NOMO-1 treated with DMSO at 0.1 percent for 48 hours (cell line): ENCODE results near the gene MTRR.

ENCODE experiments used
- DNase-seq: peaks from one replicate; lab custom pipeline; 2025; ENCODE audit not compliant: unreplicated experiment; lab: John Stamatoyannopoulos, UW

MTRR gene

GRCh38 chr5:7856855-7857254 lies 12.1 kb upstream of the MTRR start:
- peak; percentile 63 for DNase-seq

DNA sequence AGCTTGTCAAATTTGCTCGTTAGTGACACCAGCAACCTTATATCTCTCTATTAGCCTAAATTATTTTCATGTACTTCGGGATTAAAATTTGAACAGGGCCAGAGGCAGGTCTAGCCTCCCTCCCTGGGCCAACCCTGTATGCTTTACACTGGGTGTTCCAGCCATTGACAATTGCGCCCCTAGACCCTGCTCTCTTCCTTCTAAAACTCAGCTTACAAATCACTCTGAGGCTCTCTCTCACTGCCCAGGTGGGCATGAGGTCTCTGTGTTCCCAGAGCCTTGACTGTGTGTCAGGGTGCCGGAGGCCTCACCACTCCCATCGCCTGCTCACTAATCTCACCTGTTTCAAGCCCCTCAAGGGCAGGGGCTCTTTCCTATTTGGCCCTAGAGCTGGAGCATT lies 11.6 kb upstream of the MTRR start:
- DNase-seq, result no peak

DNA sequence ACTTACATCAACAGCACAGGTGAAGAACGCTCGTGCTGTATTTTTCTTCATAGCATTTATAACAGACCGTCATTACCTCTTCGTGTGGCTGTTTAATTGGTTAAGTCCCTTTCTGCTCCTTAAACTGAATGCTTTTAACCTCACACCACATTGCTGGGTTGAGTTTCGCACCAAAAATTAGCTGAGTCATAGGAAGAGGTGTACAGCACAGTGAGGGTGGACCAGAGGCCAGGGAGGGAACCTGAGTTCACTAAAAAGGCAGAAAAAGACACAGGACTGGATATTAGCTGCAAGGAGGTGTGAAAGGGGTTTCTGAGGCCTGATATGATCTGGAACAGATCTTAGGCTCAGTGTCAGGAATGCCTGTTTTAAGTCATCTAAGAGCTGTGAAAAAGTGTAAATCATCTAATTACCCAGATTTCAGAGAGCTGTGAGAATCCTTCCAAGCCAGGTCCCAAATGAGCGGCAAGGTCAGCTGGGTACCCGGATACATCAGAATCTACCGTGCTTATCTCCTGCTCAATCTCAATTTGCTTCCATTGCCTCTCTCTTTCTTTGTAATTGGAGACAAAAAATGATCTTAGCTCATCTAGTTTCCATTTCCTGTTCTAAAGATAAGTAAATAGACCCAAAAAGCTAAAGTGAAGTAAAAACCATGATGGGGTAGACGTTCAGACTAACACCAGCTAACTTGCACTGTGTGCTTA lies 10.9 kb upstream of the MTRR start:
- no peak for DNase-seq

GRCh38 chr5:7866196-7866595 lies 2.8 kb upstream of the MTRR start:
- no peak for DNase-seq

DNA sequence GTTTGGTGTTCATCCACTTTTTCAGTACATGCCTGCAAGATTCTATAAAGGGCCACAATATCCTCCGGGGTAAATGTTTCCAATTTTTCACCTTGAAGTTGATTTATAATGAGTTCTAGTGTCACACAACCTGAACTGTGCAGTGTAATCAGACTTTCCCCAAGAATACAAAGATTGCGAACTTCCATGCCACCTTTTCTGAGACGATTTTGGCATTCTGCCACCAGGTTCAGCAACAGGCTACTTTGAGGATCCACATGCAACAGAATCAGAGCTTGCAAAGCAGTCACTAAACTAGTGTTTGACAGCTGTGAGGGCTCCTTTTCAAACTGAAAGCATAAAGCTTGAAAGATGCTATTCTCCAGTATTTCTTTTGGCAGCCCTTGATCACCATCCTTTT lies 1.7 kb upstream of the MTRR start:
- DNase-seq, result no peak

DNA sequence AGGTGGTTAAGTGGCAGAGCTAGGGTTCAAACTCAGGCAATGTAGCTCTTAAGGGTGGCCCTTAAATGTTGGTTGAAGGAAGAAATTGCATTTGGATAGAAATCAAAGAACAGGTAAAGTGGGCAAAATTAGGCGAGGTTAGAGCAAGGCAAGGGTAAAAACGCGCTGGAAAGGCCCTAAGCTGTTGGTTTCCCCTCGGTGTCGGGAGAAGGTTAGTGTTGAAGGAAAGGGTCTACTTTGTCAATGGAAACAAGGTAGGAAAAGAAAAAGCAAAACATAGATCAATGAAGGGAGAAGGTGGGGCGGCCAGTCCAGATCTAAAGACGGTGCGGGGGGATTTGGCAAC lies 548 bp upstream of the MTRR start:
- peak; percentile 35 for DNase-seq

DNA sequence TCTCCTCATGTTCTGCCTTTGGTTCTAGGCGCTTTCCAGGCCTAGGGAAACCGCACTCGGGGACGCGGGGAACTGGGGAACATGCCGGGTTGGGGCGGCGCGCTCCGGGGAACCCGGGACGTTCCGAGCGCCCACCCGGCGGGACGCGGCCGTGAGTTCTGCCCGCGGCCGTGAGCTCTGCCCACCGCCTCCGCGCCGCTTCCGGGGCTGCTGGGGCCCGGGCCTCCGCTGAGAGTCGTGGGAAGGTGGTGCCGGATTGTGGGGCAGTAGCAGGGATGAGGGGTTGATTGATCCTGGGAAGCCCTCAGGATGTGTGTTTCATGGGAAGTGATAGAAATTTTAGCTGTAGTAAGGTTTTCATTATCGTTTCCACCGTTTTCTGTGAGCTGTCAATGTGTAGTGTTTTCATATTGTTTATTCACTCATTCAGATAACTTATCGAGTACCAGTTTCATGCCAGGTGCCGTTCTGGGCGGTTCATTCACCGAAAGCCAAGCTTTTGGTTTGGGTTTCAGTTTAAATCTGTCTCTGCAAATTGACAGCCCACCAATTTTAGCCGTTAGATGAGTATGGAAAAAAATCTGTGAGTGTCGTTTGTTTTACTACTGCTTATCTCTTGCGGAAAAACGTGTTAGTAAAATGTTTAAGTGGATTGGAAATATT lies 657 bp downstream of the MTRR start:
- no peak for DNase-seq

DNA sequence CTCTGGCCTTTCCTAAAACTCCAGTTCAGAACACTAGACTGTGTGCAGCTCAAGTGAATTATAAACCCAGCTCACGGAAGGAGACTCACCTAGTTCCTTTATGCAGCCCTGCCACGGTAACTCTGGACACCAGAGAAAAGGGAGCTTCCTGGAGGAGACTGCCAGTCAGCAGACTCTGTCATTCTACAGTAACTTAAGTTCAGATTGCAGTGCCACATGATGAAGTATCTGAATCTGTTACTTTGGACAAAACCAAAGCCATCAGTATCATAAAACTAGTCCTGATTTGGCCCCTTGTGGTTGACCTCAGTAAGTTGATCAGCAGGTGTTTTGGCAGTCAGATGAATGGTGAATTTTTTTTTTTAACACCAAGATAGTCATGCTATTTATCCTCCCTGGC lies 2.7 kb downstream of the MTRR start:
- DNase-seq, result no peak

DNA sequence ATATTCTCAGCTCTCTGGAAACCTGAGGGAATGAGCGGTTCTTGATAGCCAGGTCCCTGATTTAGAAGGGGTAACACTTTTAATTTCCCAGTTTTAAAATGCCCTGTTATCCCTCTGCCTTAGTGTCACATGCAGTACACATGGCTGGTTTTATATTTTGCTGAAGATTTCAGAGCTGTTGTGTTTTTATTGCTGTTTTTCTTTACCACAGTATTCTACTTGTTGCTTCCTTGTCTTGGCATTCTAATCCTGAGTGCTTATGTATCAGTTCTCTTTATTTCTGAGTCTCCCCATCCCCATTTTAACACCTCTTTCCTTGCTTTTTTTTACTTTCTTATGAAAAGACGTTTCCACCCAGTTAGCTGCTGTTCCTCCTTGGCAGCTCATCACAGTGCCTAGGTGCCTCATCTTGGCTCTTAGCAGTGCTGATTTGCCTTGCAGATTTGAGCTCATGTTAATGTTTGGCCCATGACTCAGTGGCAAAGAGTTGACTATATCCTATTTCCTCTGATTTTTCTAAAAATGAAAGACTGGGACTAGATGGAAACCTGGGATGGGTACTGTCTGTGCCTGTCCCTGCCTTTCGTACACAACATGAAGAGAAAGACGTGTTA lies 3.7 kb downstream of the MTRR start:
- no peak for DNase-seq

DNA sequence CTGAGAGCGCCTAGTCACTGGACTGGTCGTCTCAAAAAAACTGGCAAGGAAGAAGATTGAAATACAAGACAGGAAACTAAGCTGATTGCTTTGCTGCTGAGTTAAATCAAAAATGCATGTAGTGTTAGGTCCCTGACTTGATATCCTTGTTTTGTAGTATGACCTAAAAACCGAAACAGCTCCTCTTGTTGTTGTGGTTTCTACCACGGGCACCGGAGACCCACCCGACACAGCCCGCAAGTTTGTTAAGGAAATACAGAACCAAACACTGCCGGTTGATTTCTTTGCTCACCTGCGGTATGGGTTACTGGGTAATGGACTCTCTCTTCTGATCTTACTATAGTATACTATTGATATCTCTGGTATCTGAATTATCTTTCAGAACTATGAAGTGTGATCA lies 4.3 kb downstream of the MTRR start:
- DNase-seq, result no peak

- no peak for DNase-seq
Measured at GRCh38 chr5:7874639-7875038, 5.7 kb downstream of the MTRR start.

DNA sequence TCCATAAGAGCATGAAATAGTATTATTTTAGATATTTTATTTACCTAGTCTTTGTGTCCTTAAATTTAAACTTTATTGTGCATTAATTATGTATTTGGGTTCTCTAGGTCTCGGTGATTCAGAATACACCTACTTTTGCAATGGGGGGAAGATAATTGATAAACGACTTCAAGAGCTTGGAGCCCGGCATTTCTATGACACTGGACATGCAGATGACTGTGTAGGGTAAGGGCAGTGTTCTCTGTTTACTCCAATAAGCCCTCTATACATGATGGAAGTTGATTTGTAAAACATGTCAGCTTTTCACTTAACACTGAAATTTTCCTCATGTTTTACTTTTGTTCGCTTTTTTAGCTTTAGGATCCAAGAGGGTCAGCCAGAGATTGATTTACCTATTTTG lies 6.2 kb downstream of the MTRR start:
- no peak for DNase-seq

- DNase-seq, result peak; percentile 47
Measured at GRCh38 chr5:7876867-7877266, 7.9 kb downstream of the MTRR start.

DNA sequence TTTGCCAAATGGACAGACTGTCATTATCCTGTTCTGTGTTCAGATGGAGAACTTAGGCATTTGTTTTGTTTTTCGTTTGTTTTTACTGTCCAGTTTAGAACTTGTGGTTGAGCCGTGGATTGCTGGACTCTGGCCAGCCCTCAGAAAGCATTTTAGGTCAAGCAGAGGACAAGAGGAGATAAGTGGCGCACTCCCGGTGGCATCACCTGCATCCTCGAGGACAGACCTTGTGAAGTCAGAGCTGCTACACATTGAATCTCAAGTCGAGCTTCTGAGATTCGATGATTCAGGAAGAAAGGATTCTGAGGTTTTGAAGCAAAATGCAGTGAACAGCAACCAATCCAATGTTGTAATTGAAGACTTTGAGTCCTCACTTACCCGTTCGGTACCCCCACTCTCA lies 8.9 kb downstream of the MTRR start:
- DNase-seq, result no peak

GRCh38 chr5:7878381-7878873 lies 9.5 kb downstream of the MTRR start:
- DNase-seq, result peak; percentile 100

DNA sequence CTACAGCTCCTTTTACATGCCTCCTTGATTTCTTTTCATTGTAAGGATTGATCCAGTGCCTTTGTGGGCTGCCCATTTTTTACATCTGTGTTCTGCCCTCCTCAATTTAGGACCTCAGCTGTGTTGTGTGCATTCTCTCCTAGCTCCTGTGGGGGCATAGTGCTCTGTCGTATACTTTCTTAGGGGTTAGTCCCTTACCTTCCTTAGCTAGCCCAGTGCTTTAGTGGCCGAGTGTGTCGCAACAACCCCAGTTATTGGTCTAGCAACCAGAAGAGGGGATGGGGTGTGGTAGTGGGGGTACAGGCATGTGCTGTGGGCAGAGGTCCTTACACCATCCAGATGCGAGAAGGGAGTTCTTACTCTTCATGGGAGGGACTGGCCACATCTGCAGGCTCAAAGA lies 12.1 kb downstream of the MTRR start:
- DNase-seq, result peak; percentile 32

- DNase-seq, result no peak
Measured at GRCh38 chr5:7881816-7882215, 12.9 kb downstream of the MTRR start.

GRCh38 chr5:7882926-7883325 lies 14.0 kb downstream of the MTRR start:
- peak; percentile 13 for DNase-seq

DNA sequence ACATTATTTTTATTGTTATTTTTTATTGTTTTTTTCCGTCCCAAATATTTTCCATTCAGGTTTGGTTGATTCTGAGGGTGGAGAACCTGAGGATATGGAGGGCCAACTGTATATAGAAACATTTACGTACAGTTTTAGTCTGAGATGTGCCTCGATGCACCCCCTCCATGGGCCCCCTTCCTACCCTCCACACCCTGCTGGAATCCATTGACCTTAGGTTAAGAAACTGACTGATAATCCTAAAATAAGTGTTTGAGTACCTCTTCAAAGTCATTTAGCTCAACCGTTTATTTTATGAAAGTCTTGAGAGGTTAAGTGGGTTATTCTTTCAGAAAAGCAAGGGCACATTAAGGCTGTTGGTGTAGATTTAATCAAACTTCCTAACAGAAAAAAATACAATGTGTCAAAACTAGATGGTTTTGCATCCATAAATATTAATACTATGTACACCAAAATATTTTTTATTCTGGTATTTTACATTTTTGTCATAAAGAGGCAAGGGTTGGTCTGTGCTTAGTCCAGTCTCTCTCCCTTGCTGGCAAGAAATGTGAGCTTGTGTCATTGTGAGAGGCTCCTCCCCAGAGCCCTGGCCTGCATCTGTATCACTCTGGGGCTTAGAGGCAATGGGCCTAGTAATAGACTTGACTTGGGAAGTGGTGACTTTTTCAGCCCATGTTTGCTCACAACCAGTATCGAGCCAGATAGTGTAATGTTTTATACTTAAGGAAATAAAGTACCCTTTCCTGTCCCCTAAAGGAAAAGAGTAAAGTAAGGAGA lies 15.7 kb downstream of the MTRR start:
- DNase-seq, result no peak

- DNase-seq, result peak; percentile 59
Measured at GRCh38 chr5:7886849-7887475, 18.0 kb downstream of the MTRR start.

DNA sequence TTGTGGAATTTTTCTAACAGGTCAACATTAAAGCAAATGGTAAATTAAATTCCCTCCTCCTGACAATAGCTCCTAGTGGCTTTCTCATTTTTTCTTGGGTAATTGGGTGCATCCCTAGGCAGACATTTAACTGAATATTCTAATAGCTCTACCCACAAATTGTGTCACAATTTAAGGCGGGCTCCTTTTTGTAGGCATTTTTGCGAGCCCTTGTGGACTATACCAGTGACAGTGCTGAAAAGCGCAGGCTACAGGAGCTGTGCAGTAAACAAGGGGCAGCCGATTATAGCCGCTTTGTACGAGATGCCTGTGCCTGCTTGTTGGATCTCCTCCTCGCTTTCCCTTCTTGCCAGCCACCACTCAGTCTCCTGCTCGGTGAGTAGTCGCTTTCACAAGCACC lies 20.0 kb downstream of the MTRR start:
- no peak for DNase-seq
